K562 (cell line): ENCODE measurements around the gene TMEM214. TPM values are rescaled to one million over a fixed set of nuclear protein-coding genes. Genes with fewer than 3 reads are reported as not detected.

ENCODE experiments used
- CAMTA2 ChIP-seq: fragments of 250-450 bp; sonication (Bioruptor Pico); conservative IDR thresholded peaks from 2 replicates; pipeline ENCODE4 v1.5.1; 2022
- CREB1 ChIP-seq, 2 experiments: sonication (generic) in 1 of 2; formaldehyde crosslinking in 1 of 2; IDR thresholded peaks; 2 replicates each; pipeline versions ENCODE4 v1.6.1 to v1.8.0; 2012 to 2022; ENCODE audit warnings: inconsistent platforms in 1 of 2, mild to moderate bottlenecking in 1 of 2, missing genetic modification reagents in 1 of 2, moderate library complexity in 1 of 2
- JUN ChIP-seq, 2 experiments: sonication (generic) in 1 of 2; formaldehyde crosslinking in 1 of 2; IDR thresholded peaks; 2 replicates each; pipeline versions ENCODE4 v1.6.1 to v1.8.0; 2012 to 2022; ENCODE audit warnings: borderline replicate concordance in 2 of 2, mild to moderate bottlenecking in 2 of 2, improper control_type of control experiment in 1 of 2, low read depth in 1 of 2, low read length in 1 of 2, missing genetic modification reagents in 1 of 2
- LARP7 ChIP-seq: fragments of 450-650 bp; IDR thresholded peaks from 2 replicates; pipeline ENCODE4 v1.6.1; 2016
- PHTF2 ChIP-seq: fragments of 250-450 bp; sonication (Bioruptor Pico); IDR thresholded peaks from 2 replicates; pipeline ENCODE4 v1.5.0; 2021; ENCODE audit warnings: mild to moderate bottlenecking
- POU5F1 ChIP-seq: fragments of 150-350 bp; IDR thresholded peaks from 2 replicates; pipeline ENCODE4 v1.6.1; 2014; ENCODE audit warnings: borderline replicate concordance, low read length, low read depth, mild to moderate bottlenecking; ENCODE audit not compliant: partially characterized antibody
- SRSF1 ChIP-seq: fragments of 200-400 bp; formaldehyde crosslinking; IDR thresholded peaks from 2 replicates; pipeline ENCODE4 v1.6.1; 2017; ENCODE audit warnings: mild to moderate bottlenecking, low read depth, low read length, moderate library complexity
- TEAD1 ChIP-seq, 2 experiments: fragments of 450-650 bp in 1 of 2; sonication (generic) in 1 of 2; formaldehyde crosslinking; IDR thresholded peaks; 2 replicates each; pipeline versions ENCODE4 v1.4.0 to v1.8.0; 2020 to 2022; ENCODE audit warnings: mild to moderate bottlenecking in 2 of 2, missing genetic modification reagents in 1 of 2
- TRIM24 ChIP-seq, 2 experiments: fragments of 450-650 bp; IDR thresholded peaks; 2 replicates each; pipeline ENCODE4 v1.6.1; 2016
- ZMIZ1 ChIP-seq, 2 experiments: fragments of 150-350 bp in 1 of 2; IDR thresholded peaks; 2 replicates each; pipeline ENCODE4 v1.6.1; 2012 to 2016; ENCODE audit warnings: low read depth in 2 of 2, low read length in 2 of 2, mild to moderate bottlenecking in 1 of 2, moderate library complexity in 1 of 2
- ZNF778 ChIP-seq: fragments of 450-650 bp; formaldehyde crosslinking; IDR thresholded peaks from 2 replicates; pipeline ENCODE4 v1.4.0; 2020; ENCODE audit warnings: mild to moderate bottlenecking, moderate library complexity
- polyA plus RNA-seq, 8 experiments: library from polyadenylated mRNA; depleted of rRNA in 4 of 8; stranded (reverse) in 5 of 8; unstranded in 3 of 8; fragments of >200 nt; fragmentation: Nextera tagmentation in 2 of 8; fragmentation: Illumina TruSeq in 1 of 8; extraction: Ambion mirVana in 2 of 8; extraction: Trizol in 1 of 8; gene quantifications; 2 replicates each; pipeline versions ENCODE4 v1.2.1 to v1.2.3, GENCODE V29; 2011 to 2014; ENCODE audit warnings: inconsistent platforms in 1 of 8, missing spikeins in 1 of 8
- total RNA-seq, 7 experiments: library from RNA; depleted of rRNA in 6 of 7; stranded (reverse); fragments of >200 nt in 6 of 7; fragmentation: Illumina TruSeq in 2 of 7; extraction: Trizol in 2 of 7; gene quantifications; 2 replicates each; pipeline versions ENCODE4 v1.2.1 to v1.2.3, GENCODE V29; 2011 to 2021; ENCODE audit warnings: low replicate concordance in 1 of 7
- TF ChIP-seq, protein P1 (sequence below), 3 experiments: fragments of 200-800 bp in 1 of 3; fragments of 250-450 bp in 1 of 3; fragments of 450-650 bp in 1 of 3; sonication (Bioruptor Pico) in 1 of 3; sonication (Bioruptor generic) in 1 of 3; formaldehyde crosslinking in 1 of 3; IDR thresholded peaks; 2 replicates each; pipeline versions ENCODE4 v1.6.1 to v1.8.0; 2016 to 2022; ENCODE audit warnings: mild to moderate bottlenecking in 2 of 3, missing genetic modification characterization in 2 of 3, missing compliant biosample characterization in 1 of 3, moderate library complexity in 1 of 3
- TF ChIP-seq, protein P2 (sequence below): fragments of 450-650 bp; formaldehyde crosslinking; IDR thresholded peaks from 2 replicates; pipeline ENCODE4 v1.4.0; 2020; ENCODE audit warnings: mild to moderate bottlenecking, moderate library complexity
- TF ChIP-seq, protein P3 (sequence below): fragments of 250-450 bp; sonication (Bioruptor Pico); IDR thresholded peaks from 2 replicates; pipeline ENCODE4 v1.5.0; 2021; ENCODE audit warnings: mild to moderate bottlenecking, borderline replicate concordance

Gene TMEM214
- total and polyA plus RNA-seq, 9 of the 15 experiments (the other 6 are each of a cell fraction or from before 2014, with no cell fraction given), result 11.4 to 81.4 (median 44.1) TPM

DNA sequence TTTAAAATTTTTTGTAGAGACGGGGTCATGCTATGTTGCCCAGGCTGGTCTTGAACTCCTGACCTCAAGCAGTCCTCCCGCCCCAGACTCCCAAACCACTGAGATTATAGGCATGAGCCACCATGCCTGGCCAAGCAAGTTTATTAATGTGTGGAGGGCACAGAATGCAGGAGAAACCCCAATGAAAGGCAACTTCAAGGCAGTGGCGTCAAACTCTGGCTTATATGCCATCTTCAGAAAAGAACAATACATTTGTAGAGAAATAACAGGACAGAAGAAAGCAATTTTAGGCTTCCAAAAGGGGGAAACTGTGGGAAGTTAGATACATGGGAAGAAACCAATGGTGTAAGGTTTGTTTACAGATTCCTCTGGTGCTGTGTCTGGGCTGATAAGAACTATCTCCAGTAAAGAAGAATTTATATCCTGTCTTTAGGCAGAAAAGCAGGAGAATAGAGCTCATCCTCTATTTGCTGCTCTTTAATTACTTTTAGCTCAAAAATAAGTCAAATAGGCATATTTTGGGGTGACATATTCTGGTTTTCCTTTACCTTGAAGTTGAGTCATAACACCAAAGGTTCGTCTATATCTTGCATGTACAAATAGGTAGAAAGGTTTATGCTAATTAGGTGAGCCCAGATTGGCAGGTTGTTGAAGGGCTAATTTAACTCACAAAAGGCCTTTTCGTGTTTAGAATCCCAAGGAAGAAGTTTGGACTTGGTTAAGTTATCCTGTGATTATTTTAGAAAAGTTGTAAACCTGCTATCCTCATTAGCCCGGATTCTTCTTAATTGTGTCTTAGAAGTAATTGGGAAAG lies 26.0 kb upstream of the TMEM214 start (continued):
- TF ChIP-seq, protein P1, sequence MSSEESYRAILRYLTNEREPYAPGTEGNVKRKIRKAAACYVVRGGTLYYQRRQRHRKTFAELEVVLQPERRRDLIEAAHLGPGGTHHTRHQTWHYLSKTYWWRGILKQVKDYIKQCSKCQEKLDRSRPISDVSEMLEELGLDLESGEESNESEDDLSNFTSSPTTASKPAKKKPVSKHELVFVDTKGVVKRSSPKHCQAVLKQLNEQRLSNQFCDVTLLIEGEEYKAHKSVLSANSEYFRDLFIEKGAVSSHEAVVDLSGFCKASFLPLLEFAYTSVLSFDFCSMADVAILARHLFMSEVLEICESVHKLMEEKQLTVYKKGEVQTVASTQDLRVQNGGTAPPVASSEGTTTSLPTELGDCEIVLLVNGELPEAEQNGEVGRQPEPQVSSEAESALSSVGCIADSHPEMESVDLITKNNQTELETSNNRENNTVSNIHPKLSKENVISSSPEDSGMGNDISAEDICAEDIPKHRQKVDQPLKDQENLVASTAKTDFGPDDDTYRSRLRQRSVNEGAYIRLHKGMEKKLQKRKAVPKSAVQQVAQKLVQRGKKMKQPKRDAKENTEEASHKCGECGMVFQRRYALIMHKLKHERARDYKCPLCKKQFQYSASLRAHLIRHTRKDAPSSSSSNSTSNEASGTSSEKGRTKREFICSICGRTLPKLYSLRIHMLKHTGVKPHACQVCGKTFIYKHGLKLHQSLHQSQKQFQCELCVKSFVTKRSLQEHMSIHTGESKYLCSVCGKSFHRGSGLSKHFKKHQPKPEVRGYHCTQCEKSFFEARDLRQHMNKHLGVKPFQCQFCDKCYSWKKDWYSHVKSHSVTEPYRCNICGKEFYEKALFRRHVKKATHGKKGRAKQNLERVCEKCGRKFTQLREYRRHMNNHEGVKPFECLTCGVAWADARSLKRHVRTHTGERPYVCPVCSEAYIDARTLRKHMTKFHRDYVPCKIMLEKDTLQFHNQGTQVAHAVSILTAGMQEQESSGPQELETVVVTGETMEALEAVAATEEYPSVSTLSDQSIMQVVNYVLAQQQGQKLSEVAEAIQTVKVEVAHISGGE (CRISPR knock-in tag; IDR thresholded peaks at IDR 0.05), result no peak
- TF ChIP-seq CAMTA2 (CRISPR knock-in tag) (no peak), ZMIZ1 (IDR thresholded peaks at IDR 0.05; ENCODE audit: low read depth in 2 of 2, low read length in 2 of 2) (0 out of 4 replicates have a peak, but pooled peaks of 1 of the 2 experiments have one; percentile 36), PHTF2 (CRISPR knock-in tag) (peak; percentile 74; the same call in 1 of the 2 replicates), POU5F1 (no peak), ZNF778 (CRISPR knock-in tag) (no peak), TEAD1 (CRISPR knock-in tag; IDR thresholded peaks at IDR 0.05) (peak in 1 of 2 experiments; percentile 74; a peak in 1 of 4 replicates), CREB1 (IDR thresholded peaks at IDR 0.05) (no peak), CREB1 (CRISPR knock-in tag; IDR thresholded peaks at IDR 0.05) (no peak), JUN (IDR thresholded peaks at IDR 0.05; ENCODE audit: borderline replicate concordance, low read depth, low read length) (no peak), JUN (CRISPR knock-in tag; IDR thresholded peaks at IDR 0.05; ENCODE audit: borderline replicate concordance) (no peak), TRIM24 (IDR thresholded peaks at IDR 0.05) (no peak; a peak in 1 of 4 replicates), LARP7 (no peak), SRSF1 (no peak)
- TF ChIP-seq, protein P2, sequence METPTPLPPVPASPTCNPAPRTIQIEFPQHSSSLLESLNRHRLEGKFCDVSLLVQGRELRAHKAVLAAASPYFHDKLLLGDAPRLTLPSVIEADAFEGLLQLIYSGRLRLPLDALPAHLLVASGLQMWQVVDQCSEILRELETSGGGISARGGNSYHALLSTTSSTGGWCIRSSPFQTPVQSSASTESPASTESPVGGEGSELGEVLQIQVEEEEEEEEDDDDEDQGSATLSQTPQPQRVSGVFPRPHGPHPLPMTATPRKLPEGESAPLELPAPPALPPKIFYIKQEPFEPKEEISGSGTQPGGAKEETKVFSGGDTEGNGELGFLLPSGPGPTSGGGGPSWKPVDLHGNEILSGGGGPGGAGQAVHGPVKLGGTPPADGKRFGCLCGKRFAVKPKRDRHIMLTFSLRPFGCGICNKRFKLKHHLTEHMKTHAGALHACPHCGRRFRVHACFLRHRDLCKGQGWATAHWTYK (CRISPR knock-in tag), result peak; percentile 64; the same call in 1 of the 2 replicates
- TF ChIP-seq, protein P3, sequence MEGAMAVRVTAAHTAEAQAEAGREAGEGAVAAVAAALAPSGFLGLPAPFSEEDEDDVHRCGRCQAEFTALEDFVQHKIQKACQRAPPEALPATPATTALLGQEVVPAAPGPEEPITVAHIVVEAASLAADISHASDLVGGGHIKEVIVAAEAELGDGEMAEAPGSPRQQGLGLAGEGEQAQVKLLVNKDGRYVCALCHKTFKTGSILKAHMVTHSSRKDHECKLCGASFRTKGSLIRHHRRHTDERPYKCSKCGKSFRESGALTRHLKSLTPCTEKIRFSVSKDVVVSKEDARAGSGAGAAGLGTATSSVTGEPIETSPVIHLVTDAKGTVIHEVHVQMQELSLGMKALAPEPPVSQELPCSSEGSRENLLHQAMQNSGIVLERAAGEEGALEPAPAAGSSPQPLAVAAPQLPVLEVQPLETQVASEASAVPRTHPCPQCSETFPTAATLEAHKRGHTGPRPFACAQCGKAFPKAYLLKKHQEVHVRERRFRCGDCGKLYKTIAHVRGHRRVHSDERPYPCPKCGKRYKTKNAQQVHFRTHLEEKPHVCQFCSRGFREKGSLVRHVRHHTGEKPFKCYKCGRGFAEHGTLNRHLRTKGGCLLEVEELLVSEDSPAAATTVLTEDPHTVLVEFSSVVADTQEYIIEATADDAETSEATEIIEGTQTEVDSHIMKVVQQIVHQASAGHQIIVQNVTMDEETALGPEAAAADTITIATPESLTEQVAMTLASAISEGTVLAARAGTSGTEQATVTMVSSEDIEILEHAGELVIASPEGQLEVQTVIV (CRISPR knock-in tag), result 0 out of 2 replicates have a peak, but pooled peaks have one; percentile 27
